IMR-90 (cell line): ENCODE measurements around the gene TEAD2. TPM values are rescaled to one million over a fixed set of nuclear protein-coding genes. Genes with fewer than 3 reads are reported as not detected.
"Not testable (repeated sequence)": the region's sequence is repeated elsewhere in the genome, so short reads cannot be mapped to it uniquely, and the experiment has no call there.

ENCODE experiments used
- ATAC-seq: fragments of 200-7000 bp; cut with Tn5 transposase; 2 replicates; pipeline ENCODE4 v1.9.1; 2020; ENCODE audit warnings: low read depth, mild to moderate bottlenecking, moderate library complexity
- BruUV-seq: library from RNA; stranded (reverse); fragments of 400-500 nt; replicated peaks from 2 replicates; lab custom pipeline; 2021; lab: Mats Ljungman, UMichigan
- CTCF ChIA-PET: fragments of 300-600 bp; formaldehyde crosslinking; extraction: SDS; loops from one replicate; lab custom pipeline; 2021; ENCODE audit warnings: antibody characterized with exemption; lab: Yijun Ruan, JAX
- POLR2A ChIA-PET: fragments of 300-600 bp; sonication (Branson Sonifier 250); formaldehyde crosslinking; loops from one replicate; lab custom pipeline; 2022; ENCODE audit warnings: antibody characterized with exemption; ENCODE audit not compliant: unreplicated experiment; lab: Charles Lee
- DNase-seq: peaks from one replicate; pipeline ENCODE4 v3.0.0; 2013
- H2AFZ ChIP-seq: replicated peaks from 2 replicates; pipeline ENCODE3; 2013; ENCODE audit warnings: low read length, mild to moderate bottlenecking; ENCODE audit not compliant: poor library complexity
- H2AK5ac ChIP-seq: 2 replicates; pipeline ENCODE4 v1.6.1; 2013; ENCODE audit warnings: low read depth, low read length, inconsistent platforms
- H2AK9ac ChIP-seq: replicated peaks from 2 replicates; pipeline ENCODE3; 2013; ENCODE audit warnings: mild to moderate bottlenecking, low read depth, low read length, moderate library complexity; ENCODE audit not compliant: poor library complexity
- H2BK120ac ChIP-seq: 2 replicates; pipeline ENCODE4 v1.6.1; 2013; ENCODE audit warnings: low read depth, low read length, inconsistent platforms
- H2BK15ac ChIP-seq: 3 replicates; pipeline ENCODE4 v1.6.1; 2013; ENCODE audit warnings: low read depth, low read length, inconsistent platforms
- H2BK20ac ChIP-seq: 2 replicates; pipeline ENCODE4 v1.6.1; 2013; ENCODE audit warnings: low read depth, mild to moderate bottlenecking, inconsistent platforms, low read length, moderate library complexity
- H2BK5ac ChIP-seq: 2 replicates; pipeline ENCODE4 v1.6.1; 2013; ENCODE audit warnings: mild to moderate bottlenecking, low read depth, low read length, inconsistent platforms; ENCODE audit not compliant: poor library complexity, severe bottlenecking
- H3K14ac ChIP-seq: replicated peaks from 2 replicates; pipeline ENCODE4 v1.6.1; 2013; ENCODE audit warnings: low read depth, low read length, inconsistent platforms
- H3K18ac ChIP-seq: 2 replicates; pipeline ENCODE4 v1.6.1; 2013; ENCODE audit warnings: low read depth, low read length, control low read depth
- H3K23ac ChIP-seq: 2 replicates; pipeline ENCODE4 v1.6.1; 2013; ENCODE audit warnings: low read depth, low read length, inconsistent platforms
- H3K27ac ChIP-seq: 2 replicates; pipeline ENCODE4 v1.5.1; 2013; ENCODE audit warnings: mild to moderate bottlenecking, control low read depth, low read length; ENCODE audit not compliant: insufficient read depth
- H3K27me3 ChIP-seq: 2 replicates; pipeline ENCODE4 v1.6.1; 2013; ENCODE audit warnings: low read length; ENCODE audit not compliant: control insufficient read depth, insufficient read depth
- H3K36me3 ChIP-seq: 2 replicates; pipeline ENCODE4 v1.6.1; 2013; ENCODE audit warnings: low read length, mixed read lengths; ENCODE audit not compliant: control insufficient read depth, insufficient read depth
- H3K4ac ChIP-seq: 2 replicates; pipeline ENCODE4 v1.6.1; 2013; ENCODE audit warnings: low read depth, low read length, inconsistent platforms
- H3K4me1 ChIP-seq: 2 replicates; pipeline ENCODE4 v1.6.1; 2013; ENCODE audit warnings: low read length, mixed read lengths; ENCODE audit not compliant: control insufficient read depth, insufficient read depth
- H3K4me2 ChIP-seq: 2 replicates; pipeline ENCODE4 v1.6.1; 2013; ENCODE audit warnings: low read depth, mild to moderate bottlenecking, control low read depth, low read length, moderate library complexity
- H3K4me3 ChIP-seq: 2 replicates; pipeline ENCODE4 v1.5.1; 2013; ENCODE audit warnings: low read depth, mild to moderate bottlenecking, control low read depth, low read length, moderate library complexity; ENCODE audit not compliant: insufficient read depth
- H3K56ac ChIP-seq: 2 replicates; pipeline ENCODE4 v1.6.1; 2013; ENCODE audit warnings: low read length, inconsistent platforms; ENCODE audit not compliant: insufficient read depth; ENCODE audit errors: extremely low read depth
- H3K79me1 ChIP-seq, 2 experiments: 2 replicates each; pipeline ENCODE4 v1.6.1; 2013; ENCODE audit warnings: low read length in 2 of 2, inconsistent platforms in 1 of 2, low read depth in 1 of 2
- H3K9ac ChIP-seq: 2 replicates; pipeline ENCODE4 v1.6.1; 2013; ENCODE audit warnings: low read depth, low read length, control low read depth
- H3K9me1 ChIP-seq: 2 replicates; pipeline ENCODE4 v1.6.1; 2013; ENCODE audit warnings: low read length, inconsistent platforms; ENCODE audit not compliant: insufficient read depth
- H3K9me3 ChIP-seq: 2 replicates; pipeline ENCODE4 v1.6.1; 2013; ENCODE audit warnings: low read length; ENCODE audit not compliant: control insufficient read depth, insufficient read depth
- H4K20me1 ChIP-seq: 2 replicates; pipeline ENCODE4 v1.6.1; 2013; ENCODE audit warnings: low read length, inconsistent platforms; ENCODE audit not compliant: insufficient read depth
- H4K5ac ChIP-seq: 2 replicates; pipeline ENCODE4 v1.6.1; 2013; ENCODE audit warnings: mild to moderate bottlenecking, low read depth, low read length, control low read depth
- H4K8ac ChIP-seq, 2 experiments: 2 replicates each; pipeline ENCODE4 v1.6.1; 2013; ENCODE audit warnings: low read depth in 2 of 2, low read length in 2 of 2, control low read depth in 1 of 2, inconsistent platforms in 1 of 2
- H4K91ac ChIP-seq: 2 replicates; pipeline ENCODE4 v1.6.1; 2013; ENCODE audit warnings: low read depth, low read length, inconsistent platforms; ENCODE audit not compliant: insufficient read depth
- WGBS, 2 experiments: methylation state at CpG; one replicate each; pipeline versions ENCODE4 v1.1.5 to v1.1.7; 2013; ENCODE audit warnings: missing lambda C conversion rate in 2 of 2; ENCODE audit not compliant: insufficient read length in 1 of 2; ENCODE audit errors: extremely low coverage in 2 of 2; 5-methylcytosine and 5-hydroxymethylcytosine counted together
- dilution Hi-C: fragments of 300-500 bp; cut with HindIII; formaldehyde crosslinking; loops from one replicate; pipeline ENCODE4 v1.14.3; 2018; ENCODE audit warnings: low sequenced_read_pairs; ENCODE audit not compliant: unreplicated experiment
- in situ Hi-C: fragments of 300-500 bp; cut with MboI; formaldehyde crosslinking; loops from 3 replicates; pipeline ENCODE4 v1.14.3; 2019; ENCODE audit warnings: low sequenced_read_pairs, inconsistent platforms, mixed read lengths
- intact Hi-C: fragments of 100-400 bp; cut with micrococcal nuclease; formaldehyde crosslinking; loops from 2 replicates; pipeline ENCODE4 v1.10.0; 2022
- polyA plus RNA-seq, 3 experiments: library from polyadenylated mRNA; depleted of rRNA; stranded (reverse); fragments of >200 nt; gene quantifications; 2 replicates each; pipeline ENCODE4 v1.2.3, GENCODE V29; 2012; ENCODE audit warnings: low replicate concordance in 1 of 3
- total RNA-seq: library from RNA; depleted of rRNA; stranded (reverse); fragments of >200 nt; gene quantifications from 2 replicates; pipeline ENCODE4 v1.2.3, GENCODE V29; 2012

TEAD2 gene
- total and polyA plus RNA-seq, 2 of the 4 experiments (the other 2 are of a cell fraction): 30.8 to 33.6 TPM

GRCh38 chr19:49298653-49299052, 63.6 kb downstream of the TEAD2 start:
- H4K8ac ChIP-seq, H2AFZ ChIP-seq, H2AK9ac ChIP-seq, H2AK5ac ChIP-seq, H3K18ac ChIP-seq, H3K36me3 ChIP-seq, dilution Hi-C loops, in situ Hi-C loops, H3K9me3 ChIP-seq, H3K27me3 ChIP-seq, H3K27ac ChIP-seq, H2BK20ac ChIP-seq, ATAC-seq, H3K56ac ChIP-seq, H3K4me1 ChIP-seq, DNase-seq, H3K79me1 ChIP-seq, POLR2A ChIA-PET, H3K9me1 ChIP-seq, H3K4ac ChIP-seq, H2BK120ac ChIP-seq, H3K9ac ChIP-seq, H2BK15ac ChIP-seq, intact Hi-C loops, H3K23ac ChIP-seq, H4K5ac ChIP-seq, H4K91ac ChIP-seq, H4K20me1 ChIP-seq, H3K14ac ChIP-seq, H3K4me2 ChIP-seq, H2BK5ac ChIP-seq, H3K4me3 ChIP-seq, BruUV-seq: not testable (repeated sequence)
- WGBS, 2 experiments: no CpG with 5 or more reads among the region's 3 CpGs
- CTCF ChIA-PET: interaction anchor here (0.7 kb wide), 1 partner anchor 164 kb away, joined by 4 read pairs; no protein-coding TSS in a partner anchor
